Measurements from ENCODE around the gene NEK4.

NEK4 gene

DNA sequence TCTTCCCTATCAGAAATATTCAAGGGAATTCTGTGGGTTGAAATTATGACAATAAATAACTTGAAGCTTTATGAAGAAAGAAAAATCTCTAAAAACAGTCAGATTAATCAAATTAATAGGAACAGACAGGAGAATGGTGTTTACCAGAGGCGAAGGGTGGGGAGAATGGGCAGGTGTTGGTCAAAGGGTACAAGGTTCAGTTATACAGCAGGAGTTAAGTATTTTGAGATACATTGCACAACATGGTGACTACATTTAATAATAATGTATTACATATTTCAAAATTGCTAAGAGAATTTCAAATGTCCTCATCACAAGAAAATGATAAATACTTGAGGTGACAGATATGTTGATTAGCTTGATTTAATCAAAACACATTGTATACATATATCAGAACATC is 46.2 kb downstream of the NEK4 start:
- Mint-ChIP-seq H3K4me1 (no peaks in the 10 kb centered on the region), H3K27ac (no peak overlapping the region), H3K36me3 (ENCODE audit: low read depth) (peaks cover 79% of the 10 kb centered on the region), H3K4me3 (no peak overlapping the region), H3K27me3 (ENCODE audit: low read depth) (no peaks in the 10 kb centered on the region), H3K9me3 (peaks cover 25% of the 10 kb centered on the region)
- TF ChIP-seq, protein P1, sequence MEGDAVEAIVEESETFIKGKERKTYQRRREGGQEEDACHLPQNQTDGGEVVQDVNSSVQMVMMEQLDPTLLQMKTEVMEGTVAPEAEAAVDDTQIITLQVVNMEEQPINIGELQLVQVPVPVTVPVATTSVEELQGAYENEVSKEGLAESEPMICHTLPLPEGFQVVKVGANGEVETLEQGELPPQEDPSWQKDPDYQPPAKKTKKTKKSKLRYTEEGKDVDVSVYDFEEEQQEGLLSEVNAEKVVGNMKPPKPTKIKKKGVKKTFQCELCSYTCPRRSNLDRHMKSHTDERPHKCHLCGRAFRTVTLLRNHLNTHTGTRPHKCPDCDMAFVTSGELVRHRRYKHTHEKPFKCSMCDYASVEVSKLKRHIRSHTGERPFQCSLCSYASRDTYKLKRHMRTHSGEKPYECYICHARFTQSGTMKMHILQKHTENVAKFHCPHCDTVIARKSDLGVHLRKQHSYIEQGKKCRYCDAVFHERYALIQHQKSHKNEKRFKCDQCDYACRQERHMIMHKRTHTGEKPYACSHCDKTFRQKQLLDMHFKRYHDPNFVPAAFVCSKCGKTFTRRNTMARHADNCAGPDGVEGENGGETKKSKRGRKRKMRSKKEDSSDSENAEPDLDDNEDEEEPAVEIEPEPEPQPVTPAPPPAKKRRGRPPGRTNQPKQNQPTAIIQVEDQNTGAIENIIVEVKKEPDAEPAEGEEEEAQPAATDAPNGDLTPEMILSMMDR (IDR thresholded peaks at IDR 0.05; ENCODE audit: unreplicated experiment in 3 of 3): no peak

DNA sequence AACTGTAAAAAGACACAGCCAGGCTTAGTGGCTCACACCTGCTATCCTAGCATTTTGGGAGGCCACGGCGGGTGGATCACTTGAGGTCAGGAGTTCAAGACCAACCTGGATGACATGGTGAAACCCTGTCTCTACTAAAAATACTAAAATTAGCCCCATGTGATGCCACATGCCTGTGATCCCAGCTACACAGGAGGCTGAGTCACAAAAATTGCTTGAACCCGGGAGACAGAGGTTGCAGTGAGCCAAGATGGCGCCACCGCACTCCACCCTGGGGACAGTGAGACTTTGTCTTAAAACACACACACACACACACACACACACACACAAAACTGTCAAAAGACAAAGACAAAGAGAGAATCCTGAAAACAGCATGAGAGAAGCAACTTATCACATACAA is 46.8 kb downstream of the NEK4 start:
- no peak overlapping the region for H3K27ac Mint-ChIP-seq

GRCh38 chr3:52722491-52722890 is 48.2 kb downstream of the NEK4 start:
- Mint-ChIP-seq H3K27ac (no peak overlapping the region), H3K27me3 (ENCODE audit: low read depth) (no peaks in the 10 kb centered on the region), H3K9me3 (peaks cover 15% of the 10 kb centered on the region), H3K4me3 (no peak overlapping the region), H3K4me1 (no peaks in the 10 kb centered on the region), H3K36me3 (ENCODE audit: low read depth) (peaks cover 71% of the 10 kb centered on the region)
- TF ChIP-seq, protein P1 (IDR thresholded peaks at IDR 0.05; ENCODE audit: unreplicated experiment in 3 of 3): no peak

More for the DNA sequence above, 46.8 kb downstream of the NEK4 start:
- peaks cover 23% of the 10 kb centered on the region for H3K9me3 Mint-ChIP-seq
- no peaks in the 10 kb centered on the region for H3K4me1 Mint-ChIP-seq
- no peaks in the 10 kb centered on the region for H3K27me3 Mint-ChIP-seq (ENCODE audit: low read depth)
- H3K36me3 Mint-ChIP-seq (ENCODE audit: low read depth): peaks cover 79% of the 10 kb centered on the region
- H3K4me3 Mint-ChIP-seq: no peak overlapping the region
- TF ChIP-seq, protein P1 (IDR thresholded peaks at IDR 0.05; ENCODE audit: unreplicated experiment in 3 of 3): no peak

- Mint-ChIP-seq H3K9me3 (peaks cover 15% of the 10 kb centered on the region), H3K36me3 (ENCODE audit: low read depth) (peaks cover 69% of the 10 kb centered on the region), H3K27me3 (ENCODE audit: low read depth) (no peaks in the 10 kb centered on the region), H3K27ac (no peak overlapping the region), H3K4me3 (no peak overlapping the region), H3K4me1 (no peaks in the 10 kb centered on the region)
- TF ChIP-seq, protein P1 (IDR thresholded peaks at IDR 0.05; ENCODE audit: unreplicated experiment in 3 of 3): no peak
Measured at GRCh38 chr3:52721730-52722008, 49.1 kb downstream of the NEK4 start.

GRCh38 chr3:52721002-52721729 is 49.6 kb downstream of the NEK4 start:
- TF ChIP-seq, protein P1 (IDR thresholded peaks at IDR 0.05; ENCODE audit: unreplicated experiment in 3 of 3): no peak
- Mint-ChIP-seq H3K4me3 (no peak overlapping the region), H3K27me3 (ENCODE audit: low read depth) (no peaks in the 10 kb centered on the region), H3K27ac (no peak overlapping the region), H3K4me1 (no peaks in the 10 kb centered on the region), H3K36me3 (ENCODE audit: low read depth) (peaks cover 73% of the 10 kb centered on the region), H3K9me3 (peaks cover 15% of the 10 kb centered on the region)

DNA sequence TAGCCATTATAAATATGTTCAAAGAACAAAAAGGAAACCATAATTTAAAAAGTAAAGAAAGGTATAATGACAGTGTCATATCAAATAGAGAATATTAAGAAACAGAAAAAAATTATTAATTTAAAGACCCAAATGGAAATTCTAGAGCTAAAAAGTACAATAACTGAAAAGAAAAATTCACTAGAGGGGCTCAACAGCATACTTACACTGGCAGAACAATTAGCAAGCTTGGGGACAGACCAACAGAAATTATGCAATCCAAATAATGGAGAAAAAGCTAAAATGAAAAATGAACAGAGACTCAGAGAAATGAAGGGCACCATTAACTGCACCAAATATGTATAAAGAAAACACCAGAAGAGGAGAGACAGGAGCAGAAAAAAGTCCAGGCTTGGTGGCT is 51.1 kb downstream of the NEK4 start:
- TF ChIP-seq, protein P1 (IDR thresholded peaks at IDR 0.05; ENCODE audit: unreplicated experiment in 3 of 3): no peak
- H3K4me1 Mint-ChIP-seq: no peaks in the 10 kb centered on the region
- H3K27me3 Mint-ChIP-seq (ENCODE audit: low read depth): no peaks in the 10 kb centered on the region
- no peak overlapping the region for H3K27ac Mint-ChIP-seq
- H3K36me3 Mint-ChIP-seq (ENCODE audit: low read depth): peaks cover 67% of the 10 kb centered on the region
- peaks cover 11% of the 10 kb centered on the region for H3K9me3 Mint-ChIP-seq
- H3K4me3 Mint-ChIP-seq: no peak overlapping the region

Data from nephron (organoid).